A549 (cell line): ENCODE measurements around the gene CACNA1D. TPM values are rescaled to one million over a fixed set of nuclear protein-coding genes. Genes with fewer than 3 reads are reported as not detected.

ENCODE experiments used
- ATAC-seq, 2 experiments: fragments of 200-7000 bp in 1 of 2; fragments of >200 bp in 1 of 2; cut with Nextera tagmentation in 1 of 2; cut with Tn5 transposase in 1 of 2; 3 replicates each; pipeline versions ENCODE4 v1.8.0 to v1.9.1; 2018 to 2020; ENCODE audit warnings: mild to moderate bottlenecking in 1 of 2, moderate library complexity in 1 of 2
- CTCF ChIA-PET: fragments of 300-600 bp; sonication (Branson Sonifier 250); formaldehyde crosslinking; extraction: SDS; loops from one replicate; lab custom pipeline; 2021; ENCODE audit warnings: antibody characterized with exemption, inconsistent platforms; lab: Yijun Ruan, JAX
- POLR2A ChIA-PET: fragments of 350-600 bp; formaldehyde crosslinking; extraction: SDS; loops from one replicate; lab custom pipeline; 2021; ENCODE audit warnings: antibody characterized with exemption, inconsistent platforms; lab: Yijun Ruan, JAX
- DNase-seq, 2 experiments: peaks; one replicate each; pipeline versions ENCODE4 v3.0.0 to v3.0.0-alpha.2; 2011 to 2016; ENCODE audit warnings: low read depth in 1 of 2, low spot score in 1 of 2
- FAIRE-seq: peaks from 2 replicates; lab custom pipeline; 2011; peaks lifted over from hg19 to GRCh38; lab: Jason Lieb, UNC
- H3K27ac ChIP-seq, 2 experiments: fragments of >200 bp; sonication (Bioruptor Twin); formaldehyde crosslinking; 3 replicates each; pipeline ENCODE4 v1.5.1; 2016 to 2017
- H3K4me1 ChIP-seq: fragments of >200 bp; sonication (Bioruptor Twin); formaldehyde crosslinking; 3 replicates; pipeline ENCODE4 v1.6.1; 2016
- H3K4me2 ChIP-seq: fragments of >200 bp; sonication (Bioruptor Twin); formaldehyde crosslinking; 3 replicates; pipeline ENCODE4 v1.6.1; 2016
- H3K4me3 ChIP-seq: fragments of >200 bp; sonication (Bioruptor Twin); formaldehyde crosslinking; 3 replicates; pipeline ENCODE4 v1.5.1; 2016
- H3K9me3 ChIP-seq: fragments of >200 bp; sonication (Bioruptor Twin); formaldehyde crosslinking; 3 replicates; pipeline ENCODE4 v1.6.1; 2016
- CEBPB ChIP-seq, 2 experiments: fragments of >200 bp in 1 of 2; sonication (Bioruptor Twin) in 1 of 2; formaldehyde crosslinking in 1 of 2; IDR thresholded peaks; 2 replicates each; pipeline ENCODE4 v1.6.1; 2012 to 2016
- CHD4 ChIP-seq: fragments of 200-600 bp; sonication (generic); IDR thresholded peaks from 2 replicates; pipeline ENCODE4 v1.6.1; 2016; ENCODE audit warnings: antibody characterized with exemption, mild to moderate bottlenecking, borderline replicate concordance
- EHMT2 ChIP-seq: fragments of 200-600 bp; sonication (generic); IDR thresholded peaks from 2 replicates; pipeline ENCODE4 v1.6.1; 2016; ENCODE audit warnings: antibody characterized with exemption, low read depth, mild to moderate bottlenecking, moderate library complexity
- HOXA7 ChIP-seq: fragments of 250-450 bp; sonication (Bioruptor Pico); IDR thresholded peaks from 2 replicates; pipeline ENCODE4 v1.5.0; 2020; ENCODE audit warnings: mild to moderate bottlenecking, moderate library complexity
- HOXB13 ChIP-seq: fragments of 250-450 bp; sonication (Bioruptor Pico); IDR thresholded peaks from 2 replicates; pipeline ENCODE4 v1.5.0; 2020; ENCODE audit warnings: low read depth, mild to moderate bottlenecking, moderate library complexity
- HOXB5 ChIP-seq: fragments of 250-450 bp; sonication (Bioruptor Pico); IDR thresholded peaks from 2 replicates; pipeline ENCODE4 v1.5.0; 2020; ENCODE audit warnings: mild to moderate bottlenecking, moderate library complexity
- JUN ChIP-seq, 2 experiments: fragments of >200 bp; sonication (Bioruptor Twin); formaldehyde crosslinking; IDR thresholded peaks; 2 replicates in 1 of 2; 3 replicates in 1 of 2; pipeline ENCODE4 v1.6.1; 2016 to 2017
- KDM1A ChIP-seq: fragments of 200-600 bp; sonication (generic); IDR thresholded peaks from 2 replicates; pipeline ENCODE4 v1.6.1; 2016; ENCODE audit warnings: low read depth, mild to moderate bottlenecking
- MYC ChIP-seq: IDR thresholded peaks from 2 replicates; pipeline ENCODE4 v1.6.1; 2012; ENCODE audit warnings: mild to moderate bottlenecking, inconsistent platforms, low read length, improper control_type of control experiment, borderline replicate concordance
- NFE2L2 ChIP-seq: fragments of 150-350 bp; conservative IDR thresholded peaks from 2 replicates; pipeline ENCODE4 v1.6.1; 2014; ENCODE audit warnings: low read length
- NPAS2 ChIP-seq: fragments of 250-450 bp; sonication (Bioruptor Pico); IDR thresholded peaks from 2 replicates; pipeline ENCODE4 v1.8.0; 2022; ENCODE audit warnings: mild to moderate bottlenecking, moderate library complexity, borderline replicate concordance
- POLR2A ChIP-seq: IDR thresholded peaks from 2 replicates; pipeline ENCODE4 v1.6.1; 2012; ENCODE audit warnings: mild to moderate bottlenecking, low read length
- RCOR1 ChIP-seq: fragments of 150-350 bp; IDR thresholded peaks from 2 replicates; pipeline ENCODE4 v1.6.1; 2014; ENCODE audit warnings: antibody characterized with exemption, low read length, low read depth
- RFX5 ChIP-seq: fragments of 450-650 bp; IDR thresholded peaks from 2 replicates; pipeline ENCODE4 v1.7.1; 2014; ENCODE audit warnings: antibody characterized with exemption, mild to moderate bottlenecking, moderate library complexity
- SMC3 ChIP-seq: fragments of >200 bp; sonication (Bioruptor Twin); formaldehyde crosslinking; IDR thresholded peaks from 3 replicates; pipeline ENCODE4 v1.6.1; 2018; ENCODE audit warnings: inconsistent platforms
- SREBF2 ChIP-seq: fragments of 450-650 bp; IDR thresholded peaks from 2 replicates; pipeline ENCODE4 v1.6.1; 2014; ENCODE audit warnings: mild to moderate bottlenecking, moderate library complexity
- TP53 ChIP-seq: fragments of 250-450 bp; sonication (Bioruptor Pico); IDR thresholded peaks from 2 replicates; pipeline ENCODE4 v1.5.0; 2021; ENCODE audit warnings: mild to moderate bottlenecking, moderate library complexity
- ZC3H11A ChIP-seq: fragments of 450-650 bp; IDR thresholded peaks from 2 replicates; pipeline ENCODE4 v1.6.1; 2014; ENCODE audit warnings: antibody characterized with exemption, mild to moderate bottlenecking
- ZFP36 ChIP-seq: fragments of 450-650 bp; IDR thresholded peaks from 2 replicates; pipeline ENCODE4 v1.6.1; 2014; ENCODE audit warnings: borderline replicate concordance; ENCODE audit not compliant: partially characterized antibody
- ZSCAN20 ChIP-seq: fragments of 250-450 bp; sonication (Bioruptor Pico); IDR thresholded peaks from 2 replicates; pipeline ENCODE4 v1.8.0; 2022; ENCODE audit warnings: mild to moderate bottlenecking, moderate library complexity
- WGBS: methylation state at CpG from one replicate; pipeline ENCODE4 v1.1.6; 2017; ENCODE audit errors: missing lambda C conversion rate; 5-methylcytosine and 5-hydroxymethylcytosine counted together
- polyA plus RNA-seq, 4 experiments: library from polyadenylated mRNA; depleted of rRNA in 3 of 4; stranded (reverse); fragments of >200 nt; fragmentation: RNase III in 1 of 4; extraction: RNeasy Plus Mini Kit Qiagen cat#74134 plus additional on column Dnase treatment in 1 of 4; gene quantifications; 2 replicates in 3 of 4; 3 replicates in 1 of 4; pipeline ENCODE4 v1.2.3, GENCODE V29; 2011 to 2017
- TF ChIP-seq, protein P1 (sequence below): fragments of 450-650 bp; IDR thresholded peaks from 2 replicates; pipeline ENCODE4 v1.6.1; 2014; ENCODE audit warnings: antibody characterized with exemption
- TF ChIP-seq, protein P2 (sequence below): IDR thresholded peaks from 2 replicates; pipeline ENCODE4 v1.6.1; 2012
- TF ChIP-seq, protein P3 (sequence below): IDR thresholded peaks from 2 replicates; pipeline ENCODE4 v1.6.1; 2012; ENCODE audit warnings: low read depth, borderline replicate concordance
- TF ChIP-seq, protein P4 (sequence below): fragments of 250-450 bp; sonication (Bioruptor Pico); IDR thresholded peaks from 2 replicates; pipeline ENCODE4 v1.5.0; 2021; ENCODE audit warnings: mild to moderate bottlenecking, moderate library complexity, borderline replicate concordance

The CACNA1D gene
- polyA plus RNA-seq, 2 of the 4 experiments (the other 2 are of a cell fraction) = 1.1 to 10.7 TPM

DNA sequence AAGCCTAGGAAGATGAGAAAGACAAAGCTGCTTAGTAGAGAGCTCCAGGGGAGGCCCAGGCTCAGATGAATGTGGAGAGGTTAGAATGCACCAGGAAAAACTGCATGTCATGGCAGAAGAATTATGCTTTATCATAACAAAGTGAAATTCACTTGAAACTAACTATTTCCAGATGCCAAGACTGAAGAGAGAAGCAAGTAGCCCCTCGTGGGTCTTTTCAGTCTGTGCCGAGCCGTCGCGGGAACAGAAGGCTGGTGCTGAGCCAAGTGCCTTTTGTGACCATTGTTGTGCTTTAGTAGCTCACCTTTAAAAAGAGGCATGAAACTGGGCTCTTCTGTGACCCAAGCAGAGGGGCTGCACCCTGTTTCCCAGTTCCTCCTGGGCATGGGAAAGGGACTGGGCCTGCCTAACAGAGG, 278.6 kb downstream of the CACNA1D start:
- WGBS = 74% methylated on average over 5 of the region's 5 CpGs
- no peak for TF ChIP-seq RFX5
- no peaks in the 10 kb centered on the region for H3K9me3 ChIP-seq
- H3K4me3 ChIP-seq = no peak overlapping the region
- no peak overlapping the region for H3K4me2 ChIP-seq
- no peak for FAIRE-seq
- H3K27ac ChIP-seq = 0 out of 6 replicates have a peak overlapping the region, but pooled peaks of 1 of the 2 experiments have one; percentile 30
- ChIA-PET POLR2A (no interaction called here), CTCF (no interaction called here)
- H3K4me1 ChIP-seq = peaks cover 5% of the 10 kb centered on the region; the same call in 1 of the 3 replicates
- no peak for DNase-seq
- 0 out of 6 replicates have a peak, but pooled peaks of 1 of the 2 experiments have one; percentile 11 for ATAC-seq

DNA sequence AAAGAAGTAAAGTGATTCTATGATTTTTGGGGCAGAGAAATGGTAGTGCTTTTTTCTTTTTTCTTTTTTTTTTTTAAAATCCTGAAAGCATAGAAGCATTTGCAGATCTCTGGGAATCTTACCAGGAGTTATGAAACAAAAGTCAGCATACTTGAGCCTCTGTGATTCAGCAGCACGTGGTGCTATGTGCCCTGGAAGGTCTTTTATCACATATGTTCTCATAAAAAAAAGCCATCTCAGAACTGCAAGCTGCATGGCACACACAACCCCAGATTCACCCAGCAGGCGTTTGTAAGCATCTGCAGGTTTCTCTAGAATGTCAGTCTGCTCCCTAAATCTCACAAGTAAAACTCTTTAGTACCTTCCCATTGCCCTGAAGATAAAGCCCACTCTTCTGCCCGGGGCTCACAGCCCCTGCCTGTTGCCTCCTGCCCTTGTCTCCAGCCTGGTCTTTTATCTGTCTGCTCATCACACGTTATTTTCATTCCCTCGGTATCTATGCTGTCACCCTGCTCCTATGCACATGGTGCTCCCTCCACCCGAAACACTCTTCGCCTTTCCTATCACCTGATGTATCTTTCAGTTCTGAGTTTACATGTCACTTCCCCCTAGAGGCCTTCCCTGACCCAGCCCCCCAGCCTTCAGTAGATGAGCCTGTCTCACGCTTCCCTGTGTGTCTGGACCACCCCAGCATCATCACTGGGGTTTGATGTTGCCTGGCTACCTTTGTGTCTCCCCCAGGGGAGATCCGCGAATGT, 279.4 kb downstream of the CACNA1D start:
- no peak overlapping the region for H3K4me3 ChIP-seq
- no peak for TF ChIP-seq POLR2A
- no peak for TF ChIP-seq SMC3
- TF ChIP-seq, protein P1, sequence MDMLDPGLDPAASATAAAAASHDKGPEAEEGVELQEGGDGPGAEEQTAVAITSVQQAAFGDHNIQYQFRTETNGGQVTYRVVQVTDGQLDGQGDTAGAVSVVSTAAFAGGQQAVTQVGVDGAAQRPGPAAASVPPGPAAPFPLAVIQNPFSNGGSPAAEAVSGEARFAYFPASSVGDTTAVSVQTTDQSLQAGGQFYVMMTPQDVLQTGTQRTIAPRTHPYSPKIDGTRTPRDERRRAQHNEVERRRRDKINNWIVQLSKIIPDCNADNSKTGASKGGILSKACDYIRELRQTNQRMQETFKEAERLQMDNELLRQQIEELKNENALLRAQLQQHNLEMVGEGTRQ = no peak
- TF ChIP-seq CEBPB (IDR thresholded peaks at IDR 0.05) = no peak
- no peak for TF ChIP-seq NFE2L2
- no peak for TF ChIP-seq TP53 (CRISPR knock-in tag)
- no peak for TF ChIP-seq ZFP36
- TF ChIP-seq, all 56 proteins: peak for 0
- H3K4me1 ChIP-seq = peaks cover 5% of the 10 kb centered on the region; the same call in 1 of the 3 replicates
- no peak for DNase-seq
- 60% methylated on average over 8 of the region's 10 CpGs for WGBS
- CTCF ChIA-PET = no interaction called here
- no peak overlapping the region for H3K27ac ChIP-seq
- no peak for FAIRE-seq
- H3K9me3 ChIP-seq = no peaks in the 10 kb centered on the region
- no peak for ATAC-seq
- POLR2A ChIA-PET = no interaction called here
- H3K4me2 ChIP-seq = no peak overlapping the region

DNA sequence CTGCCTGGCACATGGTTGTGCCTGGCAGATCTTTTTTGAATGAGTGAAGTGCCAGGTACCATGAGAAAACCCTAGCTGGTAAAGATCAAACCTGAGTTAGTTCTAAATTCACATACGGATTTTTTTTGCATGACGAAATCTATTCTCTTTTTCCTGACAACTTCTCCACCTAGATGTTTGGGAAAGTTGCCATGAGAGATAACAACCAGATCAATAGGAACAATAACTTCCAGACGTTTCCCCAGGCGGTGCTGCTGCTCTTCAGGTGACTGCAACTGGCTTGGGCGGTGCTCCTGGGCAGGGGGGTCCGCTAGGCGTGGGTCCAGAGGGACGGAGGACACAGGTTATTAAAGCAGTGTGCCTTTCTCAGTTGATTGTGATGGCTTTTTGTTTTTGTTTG, 280.0 kb downstream of the CACNA1D start:
- TF ChIP-seq RCOR1 = no peak
- TF ChIP-seq, protein P2, sequence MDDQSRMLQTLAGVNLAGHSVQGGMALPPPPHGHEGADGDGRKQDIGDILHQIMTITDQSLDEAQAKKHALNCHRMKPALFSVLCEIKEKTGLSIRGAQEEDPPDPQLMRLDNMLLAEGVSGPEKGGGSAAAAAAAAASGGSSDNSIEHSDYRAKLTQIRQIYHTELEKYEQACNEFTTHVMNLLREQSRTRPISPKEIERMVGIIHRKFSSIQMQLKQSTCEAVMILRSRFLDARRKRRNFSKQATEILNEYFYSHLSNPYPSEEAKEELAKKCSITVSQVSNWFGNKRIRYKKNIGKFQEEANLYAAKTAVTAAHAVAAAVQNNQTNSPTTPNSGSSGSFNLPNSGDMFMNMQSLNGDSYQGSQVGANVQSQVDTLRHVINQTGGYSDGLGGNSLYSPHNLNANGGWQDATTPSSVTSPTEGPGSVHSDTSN = no peak
- TF ChIP-seq HOXB5 (CRISPR knock-in tag) = no peak
- TF ChIP-seq TP53 (CRISPR knock-in tag) = no peak
- no peak for TF ChIP-seq CHD4
- TF ChIP-seq, protein P3, sequence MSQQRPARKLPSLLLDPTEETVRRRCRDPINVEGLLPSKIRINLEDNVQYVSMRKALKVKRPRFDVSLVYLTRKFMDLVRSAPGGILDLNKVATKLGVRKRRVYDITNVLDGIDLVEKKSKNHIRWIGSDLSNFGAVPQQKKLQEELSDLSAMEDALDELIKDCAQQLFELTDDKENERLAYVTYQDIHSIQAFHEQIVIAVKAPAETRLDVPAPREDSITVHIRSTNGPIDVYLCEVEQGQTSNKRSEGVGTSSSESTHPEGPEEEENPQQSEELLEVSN = no peak
- TF ChIP-seq JUN (IDR thresholded peaks at IDR 0.05) = no peak
- Histone ChIP-seq H3K4me2 (no peak overlapping the region), H3K4me1 (peaks cover 5% of the 10 kb centered on the region; the same call in 1 of the 3 replicates), H3K4me3 (no peak overlapping the region), H3K27ac (no peak overlapping the region), H3K9me3 (no peaks in the 10 kb centered on the region)
- no peak for DNase-seq
- ChIA-PET CTCF (no interaction called here), POLR2A (no interaction called here)
- ATAC-seq = no peak
- FAIRE-seq = no peak
- WGBS = 80% methylated on average over 8 of the region's 8 CpGs

DNA sequence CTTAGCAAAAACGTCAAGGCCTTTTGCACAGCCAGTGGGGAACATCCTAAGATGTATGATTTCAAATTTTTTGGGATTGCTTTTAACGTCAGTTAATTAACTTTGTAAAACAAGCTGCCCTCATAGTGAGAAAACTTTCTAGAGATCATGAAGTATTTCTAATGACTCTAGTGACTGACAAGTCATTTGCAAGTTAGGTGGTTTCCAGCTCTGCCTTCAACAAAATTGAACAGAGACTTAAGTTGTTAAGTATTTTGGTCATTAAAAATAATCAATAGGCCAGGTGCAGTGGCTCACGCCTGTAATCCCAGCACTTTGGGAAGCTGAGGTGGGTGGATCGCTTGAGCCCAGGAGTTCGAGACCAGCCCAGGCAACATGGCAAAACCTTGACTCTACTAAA, 280.6 kb downstream of the CACNA1D start:
- WGBS = 61% methylated on average over 5 of the region's 5 CpGs
- Histone ChIP-seq H3K4me1 (peaks cover 5% of the 10 kb centered on the region; the same call in 1 of the 3 replicates), H3K9me3 (no peaks in the 10 kb centered on the region), H3K4me2 (no peak overlapping the region), H3K4me3 (no peak overlapping the region), H3K27ac (no peak overlapping the region)
- ATAC-seq = no peak
- ChIA-PET CTCF (interaction anchor here (0.8 kb wide), 1 partner anchor 89 kb away, joined by 4 read pairs; no protein-coding TSS in a partner anchor), POLR2A (no interaction called here)
- DNase-seq = no peak
- FAIRE-seq = no peak
- TF ChIP-seq TP53 (CRISPR knock-in tag) (no peak), EHMT2 (no peak), HOXA7 (CRISPR knock-in tag) (no peak), SREBF2 (no peak), ZSCAN20 (CRISPR knock-in tag) (no peak), MYC (no peak), NFE2L2 (no peak), KDM1A (no peak), CHD4 (no peak), CEBPB (IDR thresholded peaks at IDR 0.05) (no peak), NPAS2 (CRISPR knock-in tag) (no peak), HOXB13 (CRISPR knock-in tag) (no peak), ZC3H11A (no peak)
- TF ChIP-seq, protein P2 = no peak
- TF ChIP-seq, protein P4, sequence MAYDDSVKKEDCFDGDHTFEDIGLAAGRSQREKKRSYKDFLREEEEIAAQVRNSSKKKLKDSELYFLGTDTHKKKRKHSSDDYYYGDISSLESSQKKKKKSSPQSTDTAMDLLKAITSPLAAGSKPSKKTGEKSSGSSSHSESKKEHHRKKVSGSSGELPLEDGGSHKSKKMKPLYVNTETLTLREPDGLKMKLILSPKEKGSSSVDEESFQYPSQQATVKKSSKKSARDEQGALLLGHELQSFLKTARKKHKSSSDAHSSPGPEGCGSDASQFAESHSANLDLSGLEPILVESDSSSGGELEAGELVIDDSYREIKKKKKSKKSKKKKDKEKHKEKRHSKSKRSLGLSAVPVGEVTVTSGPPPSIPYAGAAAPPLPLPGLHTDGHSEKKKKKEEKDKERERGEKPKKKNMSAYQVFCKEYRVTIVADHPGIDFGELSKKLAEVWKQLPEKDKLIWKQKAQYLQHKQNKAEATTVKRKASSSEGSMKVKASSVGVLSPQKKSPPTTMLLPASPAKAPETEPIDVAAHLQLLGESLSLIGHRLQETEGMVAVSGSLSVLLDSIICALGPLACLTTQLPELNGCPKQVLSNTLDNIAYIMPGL (CRISPR knock-in tag) = no peak
